Thoracic aorta (tissue), 2 donors: ENCODE data around the gene UBASH3B. TPM values are rescaled to one million over a fixed set of nuclear protein-coding genes. Genes with fewer than 3 reads are reported as not detected.

Experiments
- ATAC-seq: fragments of 150-250 bp; one replicate; pipeline ENCODE4 v1.8.0; 2017; ENCODE audit warnings: low read depth; ENCODE audit not compliant: insufficient number of reproducible peaks, low FRiP score
- DNase-seq: peaks from one replicate; pipeline ENCODE4 v3.0.0-alpha.2; 2020; ENCODE audit warnings: low spot score
- H3K27ac ChIP-seq, 2 donors: fragments of 200-600 bp; sonication (generic); 1 replicate in 1 of 2; 2 replicates in 1 of 2; pipeline ENCODE4 v1.5.1; 2016; ENCODE audit warnings: mild to moderate bottlenecking in 2 of 2, moderate library complexity in 2 of 2
- H3K27me3 ChIP-seq: fragments of 200-600 bp; sonication (generic); replicated peaks from 2 replicates; pipeline ENCODE4 v1.6.0; 2016; ENCODE audit warnings: mild to moderate bottlenecking; ENCODE audit not compliant: insufficient read depth
- H3K36me3 ChIP-seq: fragments of 200-600 bp; sonication (generic); one replicate; pipeline ENCODE4 v1.5.1; 2016
- H3K4me1 ChIP-seq, 2 donors: fragments of 200-600 bp; sonication (generic); 1 replicate in 1 of 2; 2 replicates in 1 of 2; pipeline versions ENCODE4 v1.5.1 to v1.6.0; 2016; ENCODE audit warnings: low read depth in 2 of 2, mild to moderate bottlenecking in 1 of 2; ENCODE audit not compliant: control insufficient read depth in 1 of 2
- H3K4me3 ChIP-seq: fragments of 200-600 bp; sonication (generic); 2 replicates; pipeline ENCODE4 v1.5.1; 2016; ENCODE audit warnings: mild to moderate bottlenecking
- H3K9me3 ChIP-seq: fragments of 200-600 bp; sonication (generic); 2 replicates; pipeline ENCODE4 v1.5.1; 2016
- total RNA-seq, 2 donors: library from RNA; depleted of rRNA; stranded (reverse); fragments of >200 nt; gene quantifications; one replicate each; pipeline versions ENCODE4 v1.1.0 to v1.2.3, GENCODE V29; 2016
- TF ChIP-seq, protein P1 (sequence below): fragments of 200-600 bp; sonication (generic); IDR thresholded peaks from one replicate; pipeline ENCODE4 v1.5.1; 2019; ENCODE audit warnings: antibody characterized with exemption

The UBASH3B gene
- total RNA-seq, 2 donors from 2014 or later = 6.1 to 12.3 TPM

DNA sequence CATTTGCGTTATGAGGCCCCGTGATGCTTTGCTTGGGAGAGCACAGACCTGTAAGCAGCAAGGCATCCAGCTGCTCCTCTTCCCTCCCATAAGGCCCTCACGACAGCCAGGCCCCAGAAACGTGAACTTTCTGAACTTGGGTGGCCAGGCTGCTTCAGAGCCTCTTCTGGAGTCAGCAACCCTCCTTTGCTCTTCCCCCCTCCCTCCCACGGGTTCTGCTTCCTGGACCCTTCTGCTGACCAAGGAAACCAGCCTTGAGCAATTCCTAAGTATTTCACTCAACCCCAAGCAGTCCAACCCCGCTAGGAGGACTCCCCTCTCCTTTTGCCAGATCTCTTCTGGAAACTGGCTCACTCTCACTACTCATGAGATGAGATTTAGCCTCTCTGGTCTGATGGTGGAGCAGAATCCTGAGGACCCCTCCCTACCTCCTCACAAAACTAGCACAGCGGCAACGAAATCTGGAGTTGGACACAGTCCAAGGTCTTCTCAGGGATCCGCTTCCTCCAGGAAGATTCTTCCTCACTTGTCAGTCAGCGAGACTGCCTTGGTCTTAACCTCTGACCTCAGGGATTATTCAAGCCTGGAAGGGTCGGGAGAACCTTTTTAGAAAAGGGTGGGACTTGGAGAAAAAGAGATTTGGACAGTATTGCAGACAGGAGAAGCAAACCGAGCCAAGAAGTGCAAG is 86.2 kb downstream of the UBASH3B start:
- no peak for DNase-seq
- H3K27me3 ChIP-seq = no peaks in the 10 kb centered on the region
- no peaks in the 10 kb centered on the region for H3K36me3 ChIP-seq
- H3K4me3 ChIP-seq = no peak overlapping the region
- H3K4me1 ChIP-seq = no peaks in the 10 kb centered on the region
- H3K27ac ChIP-seq = peak overlapping the region in 1 of 2 donors; percentile 32
- ATAC-seq = no peak
- TF ChIP-seq, protein P1, sequence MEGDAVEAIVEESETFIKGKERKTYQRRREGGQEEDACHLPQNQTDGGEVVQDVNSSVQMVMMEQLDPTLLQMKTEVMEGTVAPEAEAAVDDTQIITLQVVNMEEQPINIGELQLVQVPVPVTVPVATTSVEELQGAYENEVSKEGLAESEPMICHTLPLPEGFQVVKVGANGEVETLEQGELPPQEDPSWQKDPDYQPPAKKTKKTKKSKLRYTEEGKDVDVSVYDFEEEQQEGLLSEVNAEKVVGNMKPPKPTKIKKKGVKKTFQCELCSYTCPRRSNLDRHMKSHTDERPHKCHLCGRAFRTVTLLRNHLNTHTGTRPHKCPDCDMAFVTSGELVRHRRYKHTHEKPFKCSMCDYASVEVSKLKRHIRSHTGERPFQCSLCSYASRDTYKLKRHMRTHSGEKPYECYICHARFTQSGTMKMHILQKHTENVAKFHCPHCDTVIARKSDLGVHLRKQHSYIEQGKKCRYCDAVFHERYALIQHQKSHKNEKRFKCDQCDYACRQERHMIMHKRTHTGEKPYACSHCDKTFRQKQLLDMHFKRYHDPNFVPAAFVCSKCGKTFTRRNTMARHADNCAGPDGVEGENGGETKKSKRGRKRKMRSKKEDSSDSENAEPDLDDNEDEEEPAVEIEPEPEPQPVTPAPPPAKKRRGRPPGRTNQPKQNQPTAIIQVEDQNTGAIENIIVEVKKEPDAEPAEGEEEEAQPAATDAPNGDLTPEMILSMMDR = no peak
- H3K9me3 ChIP-seq = no peaks in the 10 kb centered on the region

DNA sequence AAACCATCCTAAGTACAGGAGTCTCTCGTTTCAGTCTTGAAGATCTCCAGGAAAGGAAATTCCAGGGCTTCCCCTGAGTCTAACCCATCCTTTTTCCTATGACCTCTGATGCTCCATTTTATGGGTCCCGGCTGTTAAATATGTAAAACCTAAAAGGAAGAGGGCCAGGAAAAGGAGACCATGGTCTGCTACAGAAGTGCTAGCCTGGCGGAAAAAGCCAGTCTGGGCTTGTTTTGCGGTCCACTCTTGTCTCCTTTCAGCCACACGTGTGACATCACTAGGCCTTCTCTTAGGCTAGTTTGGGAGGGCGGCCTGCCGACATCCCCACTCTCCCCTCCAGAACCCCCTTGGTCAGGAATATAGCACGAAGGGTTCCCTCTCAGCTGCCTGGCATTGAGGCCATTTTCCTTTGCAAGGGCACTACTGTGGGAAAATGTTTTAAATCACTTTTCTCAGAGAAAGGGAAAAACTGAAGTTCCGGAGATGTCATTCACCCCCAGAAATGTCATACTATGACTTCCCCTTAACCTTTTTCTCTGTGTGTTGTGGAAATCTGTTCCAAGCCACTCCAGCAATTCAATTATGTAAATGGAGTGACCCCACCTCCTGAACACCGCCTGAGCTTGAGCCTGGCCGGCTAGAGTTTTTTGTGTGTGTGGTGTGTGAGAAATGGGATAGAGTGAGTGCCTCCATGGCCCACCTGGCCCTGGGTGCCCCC is 86.9 kb downstream of the UBASH3B start:
- Histone ChIP-seq H3K9me3 (no peaks in the 10 kb centered on the region), H3K27me3 (no peaks in the 10 kb centered on the region), H3K4me1 (no peaks in the 10 kb centered on the region), H3K4me3 (no peak overlapping the region), H3K36me3 (no peaks in the 10 kb centered on the region), H3K27ac (peak overlapping the region in 1 of 2 donors; percentile 32)
- ATAC-seq (no peak), DNase-seq (no peak)
- TF ChIP-seq, protein P1 = no peak

DNA sequence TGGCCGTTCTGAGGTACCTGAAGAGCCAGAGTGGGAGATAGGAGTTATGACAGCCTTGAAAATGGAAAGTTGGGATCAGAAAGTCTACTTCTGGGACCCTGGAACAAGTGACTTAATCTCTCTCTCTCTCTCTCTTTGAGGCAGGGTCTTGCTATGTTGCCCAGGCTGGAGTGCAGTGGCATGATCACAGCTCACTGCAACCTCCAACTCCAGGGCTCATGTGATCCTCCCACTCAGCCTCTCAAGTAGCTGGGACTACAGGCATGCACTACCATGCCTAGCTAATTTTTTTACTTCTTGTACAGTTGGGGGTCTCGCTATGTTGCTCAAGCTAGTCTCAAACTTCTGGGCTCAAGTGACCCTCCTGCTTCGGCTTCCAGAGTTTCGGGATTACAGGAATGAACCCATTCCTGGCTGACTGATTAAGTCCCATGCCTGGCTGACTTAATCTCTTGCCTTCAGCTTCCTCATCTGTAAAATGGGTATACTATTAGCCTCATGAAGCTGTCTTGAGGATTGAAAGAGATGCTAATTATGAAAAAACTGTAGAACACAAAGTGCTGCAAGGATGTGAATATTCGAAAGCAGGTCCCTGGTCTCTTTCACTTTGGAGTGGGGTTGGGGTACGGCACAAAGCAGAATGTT is 87.7 kb downstream of the UBASH3B start:
- ATAC-seq = no peak
- Histone ChIP-seq H3K4me3 (no peak overlapping the region), H3K9me3 (no peaks in the 10 kb centered on the region), H3K4me1 (no peaks in the 10 kb centered on the region), H3K27me3 (no peaks in the 10 kb centered on the region), H3K27ac (no peak overlapping the region), H3K36me3 (no peaks in the 10 kb centered on the region)
- DNase-seq = no peak
- TF ChIP-seq, protein P1 = no peak

DNA sequence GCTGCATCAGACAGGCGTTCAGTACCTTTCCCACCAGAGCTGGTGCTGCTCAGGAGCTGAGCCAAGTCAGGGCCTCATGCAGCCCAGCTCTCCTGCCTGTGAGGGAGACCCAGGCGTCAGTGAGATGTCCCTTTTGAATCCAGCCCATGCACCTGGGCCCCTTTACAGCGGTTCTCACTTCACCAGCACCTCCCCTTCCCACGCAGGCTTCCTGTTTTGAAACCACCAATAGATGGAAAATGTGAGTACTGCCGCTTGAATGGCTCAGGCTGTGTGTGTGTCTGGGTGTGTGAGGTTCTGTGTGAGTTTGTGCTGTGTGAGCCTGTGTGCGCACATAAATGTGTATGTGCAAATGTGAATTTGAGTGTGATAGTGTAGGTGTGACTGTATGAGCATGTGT is 88.4 kb downstream of the UBASH3B start:
- no peak for ATAC-seq
- no peaks in the 10 kb centered on the region for H3K9me3 ChIP-seq
- DNase-seq = no peak
- no peak overlapping the region for H3K27ac ChIP-seq
- H3K36me3 ChIP-seq = no peaks in the 10 kb centered on the region
- no peaks in the 10 kb centered on the region for H3K4me1 ChIP-seq
- H3K4me3 ChIP-seq = no peak overlapping the region
- TF ChIP-seq, protein P1 = no peak
- H3K27me3 ChIP-seq = no peaks in the 10 kb centered on the region

DNA sequence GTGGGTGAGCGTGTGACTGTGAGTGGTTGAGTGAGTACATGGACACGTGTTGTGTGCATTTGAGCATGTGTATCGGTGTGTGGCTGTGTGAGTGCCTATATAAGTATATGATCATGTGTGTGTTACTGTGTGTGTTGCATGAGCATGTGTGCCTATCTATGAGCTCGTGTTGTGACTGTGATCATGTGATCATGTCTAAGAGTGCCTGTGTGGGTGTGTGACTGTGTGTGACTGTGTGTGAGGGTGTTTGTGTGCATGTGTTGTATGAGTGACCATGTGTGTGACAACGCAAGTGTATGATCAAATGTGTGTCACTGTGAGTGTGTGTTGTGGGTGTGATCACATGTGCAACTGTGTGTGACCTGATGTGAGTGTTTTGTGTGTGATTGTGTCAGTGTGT is 88.8 kb downstream of the UBASH3B start:
- Histone ChIP-seq H3K27me3 (no peaks in the 10 kb centered on the region), H3K36me3 (no peaks in the 10 kb centered on the region), H3K4me3 (no peak overlapping the region), H3K27ac (no peak overlapping the region), H3K9me3 (no peaks in the 10 kb centered on the region), H3K4me1 (no peaks in the 10 kb centered on the region)
- ATAC-seq = no peak
- DNase-seq = no peak
- TF ChIP-seq, protein P1 = no peak
